Stimulated activated naive CD8-positive, alpha-beta T cell treated with anti-CD3 and anti-CD28 coated beads, Interleukin-15, Interleukin-2, amounts not matched to agents 100 U/mL and 50 U/mL, for 24 hours (primary cell): Measurements from ENCODE around the gene TMEM94.

Experiments
- ATAC-seq: fragments of 150-1000 bp; cut with Tn5 transposase; one replicate; pipeline ENCODE4 v1.10.0; 2021
- DNase-seq: peaks from one replicate; pipeline ENCODE4 v3.0.0; 2021

Gene TMEM94

GRCh38 chr17:75526555-75527270 lies 70.3 kb downstream of the TMEM94 start:
- DNase-seq: no peak

GRCh38 chr17:75530837-75531720 lies 74.6 kb downstream of the TMEM94 start:
- no peak for DNase-seq
- no peak for ATAC-seq

More at GRCh38 chr17:75526555-75527270, 70.3 kb downstream of the TMEM94 start:
- ATAC-seq: no peak

DNA sequence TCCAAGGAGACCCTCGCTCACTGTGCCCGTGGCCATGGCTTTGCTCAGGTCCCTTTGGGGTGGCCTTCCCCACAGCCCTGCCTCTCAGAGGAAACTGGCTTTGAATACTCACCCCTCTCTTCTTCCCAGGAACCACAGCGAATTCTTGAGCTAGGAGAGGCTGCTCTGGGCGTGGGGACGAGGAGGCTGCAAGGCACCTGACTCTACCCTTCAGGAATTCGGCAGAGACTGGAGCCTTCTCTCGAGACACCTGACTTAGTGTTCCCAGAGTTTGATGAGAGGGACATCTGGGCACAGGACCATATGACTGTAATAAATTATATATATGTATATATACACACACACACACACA lies 75.3 kb downstream of the TMEM94 start:
- ATAC-seq (no peak), DNase-seq (no peak)

GRCh38 chr17:75535119-75535537 lies 78.7 kb downstream of the TMEM94 start:
- peak; percentile 70 for DNase-seq
- peak; percentile 87 for ATAC-seq

- no peak for ATAC-seq
- DNase-seq: no peak
These were observed 79.4 kb downstream of the TMEM94 start for GRCh38 chr17:75535871-75536270.

- DNase-seq (no peak), ATAC-seq (no peak)
These were observed 79.9 kb downstream of the TMEM94 start for GRCh38 chr17:75536366-75536765.

DNA sequence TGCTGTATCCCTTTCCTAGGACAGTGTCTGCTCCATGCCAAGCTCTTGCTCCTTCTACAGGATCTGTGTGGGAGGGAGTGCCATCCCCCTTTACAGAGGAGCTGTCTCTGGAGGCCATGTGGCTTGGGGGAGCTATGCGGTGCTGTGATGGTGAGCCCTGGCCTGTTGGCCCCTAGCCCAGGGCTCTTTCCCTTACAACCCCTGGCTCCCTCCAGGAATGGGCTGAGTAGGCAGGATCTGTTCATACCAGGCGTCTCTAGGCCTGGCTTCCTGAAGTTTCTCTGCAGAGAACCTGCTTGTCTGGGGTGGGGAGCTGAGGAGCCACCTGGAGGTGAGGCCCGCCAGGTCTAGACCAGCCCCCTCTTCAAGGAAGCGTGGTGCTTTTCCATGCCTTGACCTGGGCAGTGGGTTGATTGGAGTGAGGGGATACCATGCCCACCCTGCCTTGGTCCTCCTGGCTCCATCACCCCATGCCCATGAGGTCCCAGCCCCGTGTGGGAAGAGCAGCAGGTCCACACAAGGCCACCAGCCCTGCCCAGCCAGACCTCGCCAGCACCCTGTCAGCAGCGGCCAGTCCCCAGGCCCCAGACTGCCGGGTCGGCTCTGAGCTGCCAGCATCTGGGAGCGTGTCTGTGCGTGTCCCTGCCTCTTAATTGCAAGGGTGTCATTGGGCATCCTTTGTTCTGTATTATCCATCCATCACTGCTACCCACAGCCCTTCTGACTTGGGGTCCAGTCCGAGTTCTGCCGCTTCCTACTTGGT lies 83.7 kb downstream of the TMEM94 start:
- ATAC-seq (no peak), DNase-seq (no peak)

- ATAC-seq (no peak), DNase-seq (no peak)
These were observed 84.6 kb downstream of the TMEM94 start for GRCh38 chr17:75540923-75541503.

DNA sequence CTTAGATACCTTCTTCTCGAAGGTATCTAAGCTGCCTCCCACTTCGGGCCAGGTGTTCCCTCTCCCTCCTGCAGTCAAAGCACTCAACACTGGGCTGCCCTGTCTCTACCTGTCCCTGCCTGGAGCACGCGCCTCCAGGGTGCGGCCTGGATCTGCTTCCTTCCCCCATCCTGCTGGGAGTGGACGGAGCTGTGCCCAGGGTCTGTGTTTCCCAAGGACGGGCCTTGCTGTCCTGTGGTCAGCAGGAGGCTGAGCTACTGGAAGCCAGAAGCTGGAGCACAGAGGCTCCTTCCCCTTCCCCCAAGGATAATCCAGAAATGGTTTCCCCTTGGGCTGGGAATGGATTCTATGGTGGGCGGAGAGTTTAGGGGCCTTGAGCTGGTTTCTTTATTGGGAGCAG lies 85.8 kb downstream of the TMEM94 start:
- DNase-seq: no peak
- no peak for ATAC-seq

DNA sequence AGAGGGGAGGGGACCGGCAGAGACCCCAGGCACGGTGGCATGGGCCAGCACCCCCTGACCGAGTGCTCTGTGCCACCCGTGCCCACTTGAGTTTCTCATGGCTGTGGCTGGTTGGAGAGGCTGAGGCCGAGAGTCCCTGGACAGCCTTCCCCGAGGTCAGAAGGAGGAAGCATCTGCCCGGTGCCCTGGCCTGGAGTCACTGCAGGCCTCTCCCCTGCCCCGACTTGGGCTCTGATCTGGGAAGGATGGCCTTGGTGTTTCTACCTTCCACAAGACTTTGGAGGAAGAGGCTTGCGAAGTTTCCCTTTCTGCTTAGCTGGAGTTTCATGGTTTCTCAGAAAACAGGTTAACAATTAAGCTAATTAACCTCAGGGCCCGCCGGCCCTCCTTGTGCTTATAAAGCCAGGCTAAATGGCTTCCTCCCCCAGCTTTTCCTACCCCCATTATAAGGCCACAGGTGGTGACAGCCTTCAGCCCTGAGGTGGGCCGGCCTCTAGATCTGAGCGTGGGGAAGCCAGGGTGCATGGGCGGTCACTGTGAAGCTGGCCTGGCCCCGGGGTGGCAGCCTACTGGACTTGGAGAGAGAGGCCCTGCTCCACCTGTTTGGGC lies 86.4 kb downstream of the TMEM94 start:
- ATAC-seq (no peak), DNase-seq (no peak)

DNA sequence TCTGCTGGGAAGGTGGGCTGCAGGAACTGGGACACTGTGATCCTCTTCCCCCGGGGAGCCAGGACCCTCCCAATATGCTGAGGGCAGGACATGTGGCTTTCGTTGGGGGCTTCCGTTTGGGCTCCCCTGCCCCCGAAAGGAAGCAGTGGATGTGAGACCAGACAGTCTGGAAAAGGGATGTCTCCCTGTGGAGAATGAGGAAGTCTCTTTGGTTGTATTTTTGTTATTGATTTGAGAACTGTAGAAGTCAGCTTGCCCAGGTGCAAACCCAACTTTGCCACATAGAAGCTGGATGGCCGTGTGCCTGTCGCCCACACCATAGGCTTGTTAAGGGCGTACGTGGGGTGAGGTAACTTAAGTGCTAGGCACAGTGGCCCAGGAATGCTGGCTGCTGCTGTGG lies 87.8 kb downstream of the TMEM94 start:
- ATAC-seq (no peak), DNase-seq (no peak)

- no peak for ATAC-seq
- no peak for DNase-seq
These were observed 89.7 kb downstream of the TMEM94 start for GRCh38 chr17:75546181-75546580.

DNA sequence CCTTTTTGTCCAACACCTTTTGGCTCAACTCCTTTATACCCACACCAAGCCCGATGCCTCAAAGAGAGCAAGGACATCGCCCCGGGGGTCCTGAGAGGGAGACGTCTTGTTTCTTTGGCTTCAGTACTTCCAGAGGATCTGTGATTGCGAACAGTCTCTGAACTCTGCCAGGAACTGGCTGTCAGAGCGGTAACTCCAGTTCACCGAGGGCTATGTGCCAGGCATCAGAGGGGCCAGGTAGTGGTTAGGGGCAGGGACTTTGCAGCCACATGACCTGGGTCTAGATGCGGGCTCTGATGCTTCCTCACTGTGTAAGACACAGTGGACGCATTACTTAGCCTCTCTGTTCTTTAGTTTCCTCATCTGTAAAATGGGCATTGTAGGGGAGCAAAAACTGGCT lies 90.7 kb downstream of the TMEM94 start:
- no peak for ATAC-seq
- DNase-seq: no peak

DNA sequence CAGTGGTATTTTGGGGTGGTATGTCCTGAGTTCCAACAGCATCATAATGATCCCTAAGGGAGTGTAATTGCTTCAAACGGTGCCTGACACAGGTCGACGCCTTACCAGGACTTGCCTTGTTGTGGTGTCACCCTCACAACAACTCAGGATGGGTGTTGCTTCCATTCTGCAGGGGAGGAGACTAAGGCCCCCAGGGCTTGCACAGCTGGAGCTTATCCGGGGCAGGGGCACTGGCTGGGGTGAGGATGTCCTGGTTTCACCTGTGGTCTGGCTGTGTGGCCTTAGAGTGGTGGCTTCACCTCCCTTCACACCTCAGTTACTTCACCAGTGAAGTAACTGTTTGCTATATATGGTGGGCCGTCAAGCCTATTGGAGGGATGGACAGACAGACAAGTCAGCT lies 92.4 kb downstream of the TMEM94 start:
- ATAC-seq (no peak), DNase-seq (no peak)
